Natural killer cell (primary cell): Measurements from ENCODE around the gene KCTD11. TPM values are rescaled to one million over a fixed set of nuclear protein-coding genes. Genes with fewer than 3 reads are reported as not detected.

Experiments used
- ATAC-seq, 3 donors: fragments of 150-1000 bp in 2 of 3; fragments of 200-7000 bp in 1 of 3; cut with Tn5 transposase; 1 replicate in 1 of 3; 2 replicates in 2 of 3; pipeline ENCODE4 v1.10.0; 2021; ENCODE audit warnings: mild to moderate bottlenecking in 2 of 3, moderate library complexity in 2 of 3
- DNase-seq, 2 donors: peaks; one replicate each; pipeline versions ENCODE4 v3.0.0 to v3.0.0-alpha.2; 2013 to 2021; ENCODE audit warnings: mixed read lengths in 1 of 2
- H3K27ac ChIP-seq: one replicate; pipeline ENCODE4 v1.5.1; 2013; ENCODE audit warnings: mild to moderate bottlenecking, low read length
- H3K27me3 ChIP-seq: one replicate; pipeline ENCODE4 v1.6.1; 2013; ENCODE audit warnings: low read length; ENCODE audit not compliant: control insufficient read depth, insufficient read depth
- H3K36me3 ChIP-seq: one replicate; pipeline ENCODE4 v1.6.1; 2013; ENCODE audit warnings: low read length; ENCODE audit not compliant: control insufficient read depth, insufficient read depth
- H3K4me1 ChIP-seq: one replicate; pipeline ENCODE4 v1.6.1; 2013; ENCODE audit warnings: low read length; ENCODE audit not compliant: control insufficient read depth, insufficient read depth
- H3K4me3 ChIP-seq: one replicate; pipeline ENCODE4 v1.5.1; 2013; ENCODE audit warnings: low read length
- H3K9me3 ChIP-seq: one replicate; pipeline ENCODE4 v1.6.1; 2013; ENCODE audit warnings: low read length; ENCODE audit not compliant: control insufficient read depth, insufficient read depth
- H3K27ac Mint-ChIP-seq, 2 donors: one replicate each; pipeline ENCODE4 v1.8.0; 2022; ENCODE audit warnings: mild to moderate bottlenecking in 2 of 2, mixed read lengths in 2 of 2, moderate library complexity in 1 of 2
- H3K27me3 Mint-ChIP-seq, 2 donors: one replicate each; pipeline ENCODE4 v1.8.0; 2022; ENCODE audit warnings: low read depth in 2 of 2, mixed read lengths in 2 of 2
- H3K36me3 Mint-ChIP-seq: one replicate; pipeline ENCODE4 v1.8.0; 2022; ENCODE audit warnings: mixed read lengths
- H3K4me1 Mint-ChIP-seq, 2 donors: one replicate each; pipeline ENCODE4 v1.8.0; 2022; ENCODE audit warnings: mixed read lengths in 2 of 2
- H3K4me3 Mint-ChIP-seq: one replicate; pipeline ENCODE4 v1.8.0; 2022; ENCODE audit warnings: mild to moderate bottlenecking, moderate library complexity, mixed read lengths
- H3K9me3 Mint-ChIP-seq, 2 donors: one replicate each; pipeline ENCODE4 v1.8.0; 2022; ENCODE audit warnings: mixed read lengths in 2 of 2
- WGBS: methylation state at CpG from one replicate; pipeline ENCODE4 v1.1.7; 2013; ENCODE audit warnings: missing lambda C conversion rate; ENCODE audit not compliant: insufficient coverage; 5-methylcytosine and 5-hydroxymethylcytosine counted together
- intact Hi-C: fragments of 100-400 bp; cut with micrococcal nuclease; formaldehyde crosslinking; loops from one replicate; pipeline ENCODE4 v1.14.2; 2022
- total RNA-seq, 4 donors: library from RNA; stranded (reverse); fragments of 120-200 nt in 1 of 4; gene quantifications; one replicate each; pipeline versions ENCODE4 v1.2.3 to v1.2.4, GENCODE V29; 2013 to 2022
- TF ChIP-seq, protein P1 (sequence below): fragments of 200-600 bp; IDR thresholded peaks from one replicate; pipeline ENCODE4 v1.8.0; 2022; ENCODE audit warnings: antibody characterized with exemption

The KCTD11 gene
- total RNA-seq, 3 donors from 2014 or later (not counting 1 experiment from before 2014, with no cell fraction given): 5.6 to 9.7 (median 8.3) TPM

DNA sequence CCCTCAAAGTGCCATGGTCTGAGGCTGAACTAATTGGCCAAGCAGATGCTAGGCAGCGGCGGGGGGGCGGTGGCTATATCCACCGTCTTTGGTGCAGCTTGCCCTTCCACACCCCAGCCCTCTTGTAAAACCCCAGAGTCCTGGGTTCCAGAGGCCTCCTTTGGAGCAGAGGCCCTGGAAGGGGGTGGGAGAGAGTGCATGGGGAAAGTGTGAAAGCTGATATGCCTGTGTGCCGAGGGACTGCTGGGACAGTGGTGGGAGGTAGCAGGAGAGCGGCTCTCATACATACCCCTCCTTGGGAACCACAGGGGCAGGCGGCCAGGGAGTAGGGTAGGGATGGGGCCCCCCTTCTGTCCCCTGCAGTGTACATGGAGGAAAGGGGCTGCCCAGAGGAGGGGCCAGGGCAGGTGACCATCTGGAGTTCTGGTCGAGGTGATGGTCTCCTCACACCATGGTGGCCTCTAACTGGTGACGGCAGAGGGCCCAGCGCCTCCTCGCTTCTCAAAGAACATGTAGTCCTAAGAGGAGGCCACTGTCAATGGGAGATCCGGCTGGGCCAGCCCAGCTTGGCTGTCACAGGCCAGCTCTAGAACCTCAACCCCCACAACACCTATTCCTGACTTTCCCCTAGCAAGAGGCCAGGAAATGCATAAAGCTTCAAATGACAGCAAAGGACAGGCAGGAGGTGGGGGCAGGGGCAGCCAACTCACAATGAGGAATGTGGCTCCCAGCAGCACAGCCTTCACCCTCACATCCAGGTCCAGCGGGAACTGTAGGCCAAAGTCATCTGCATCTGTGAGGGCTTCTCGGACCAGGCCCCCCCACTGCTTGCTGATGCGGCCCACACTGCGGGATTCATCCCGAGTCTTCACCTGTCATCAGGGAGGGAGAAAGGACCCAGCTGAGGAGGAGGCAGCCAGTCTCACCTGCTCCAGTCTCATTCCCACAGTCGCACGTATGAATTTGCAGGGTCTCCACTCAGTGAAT, 38.3 kb downstream of the KCTD11 start:
- H3K27ac Mint-ChIP-seq: no peak overlapping the region
- Histone ChIP-seq H3K27me3 (no peaks in the 10 kb centered on the region), H3K9me3 (no peaks in the 10 kb centered on the region), H3K4me1 (peaks cover 17% of the 10 kb centered on the region), H3K4me3 (no peak overlapping the region), H3K27ac (no peak overlapping the region), H3K36me3 (peaks cover 45% of the 10 kb centered on the region)
- no peaks in the 10 kb centered on the region for H3K27me3 Mint-ChIP-seq
- DNase-seq: no peak
- H3K4me1 Mint-ChIP-seq: peaks cover 9 to 19% of the 10 kb centered on the region in 2 donors
- TF ChIP-seq, protein P1, sequence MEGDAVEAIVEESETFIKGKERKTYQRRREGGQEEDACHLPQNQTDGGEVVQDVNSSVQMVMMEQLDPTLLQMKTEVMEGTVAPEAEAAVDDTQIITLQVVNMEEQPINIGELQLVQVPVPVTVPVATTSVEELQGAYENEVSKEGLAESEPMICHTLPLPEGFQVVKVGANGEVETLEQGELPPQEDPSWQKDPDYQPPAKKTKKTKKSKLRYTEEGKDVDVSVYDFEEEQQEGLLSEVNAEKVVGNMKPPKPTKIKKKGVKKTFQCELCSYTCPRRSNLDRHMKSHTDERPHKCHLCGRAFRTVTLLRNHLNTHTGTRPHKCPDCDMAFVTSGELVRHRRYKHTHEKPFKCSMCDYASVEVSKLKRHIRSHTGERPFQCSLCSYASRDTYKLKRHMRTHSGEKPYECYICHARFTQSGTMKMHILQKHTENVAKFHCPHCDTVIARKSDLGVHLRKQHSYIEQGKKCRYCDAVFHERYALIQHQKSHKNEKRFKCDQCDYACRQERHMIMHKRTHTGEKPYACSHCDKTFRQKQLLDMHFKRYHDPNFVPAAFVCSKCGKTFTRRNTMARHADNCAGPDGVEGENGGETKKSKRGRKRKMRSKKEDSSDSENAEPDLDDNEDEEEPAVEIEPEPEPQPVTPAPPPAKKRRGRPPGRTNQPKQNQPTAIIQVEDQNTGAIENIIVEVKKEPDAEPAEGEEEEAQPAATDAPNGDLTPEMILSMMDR: no peak
- 98% methylated on average over 18 of the region's 19 CpGs for whole genome bisulfite sequencing
- no peaks in the 10 kb centered on the region for H3K36me3 Mint-ChIP-seq
- no peak overlapping the region for H3K4me3 Mint-ChIP-seq
- H3K9me3 Mint-ChIP-seq: no peaks in the 10 kb centered on the region
- intact Hi-C loops: no loop called here
- no peak for ATAC-seq

DNA sequence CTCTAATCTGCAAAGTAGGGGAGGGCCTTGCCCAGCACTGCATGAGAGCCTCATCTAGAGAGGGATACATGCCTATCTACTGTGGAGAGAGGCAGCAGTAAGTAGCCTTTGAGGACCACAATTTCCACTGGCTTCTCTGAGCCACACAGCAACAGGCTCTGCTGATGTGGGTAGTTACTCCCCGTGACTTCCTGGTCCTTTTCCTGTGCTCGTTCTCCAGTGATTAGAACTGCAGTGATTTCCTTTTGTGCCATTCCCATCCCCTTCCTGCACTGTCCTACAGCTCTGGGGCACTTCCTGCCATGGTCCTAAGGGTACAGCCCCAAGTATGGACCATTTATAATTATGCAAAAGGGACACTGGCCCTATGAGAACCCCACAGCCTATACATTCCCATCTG, 39.3 kb downstream of the KCTD11 start:
- Histone ChIP-seq H3K27me3 (no peaks in the 10 kb centered on the region), H3K9me3 (no peaks in the 10 kb centered on the region), H3K27ac (no peak overlapping the region), H3K4me3 (no peak overlapping the region), H3K36me3 (peaks cover 45% of the 10 kb centered on the region), H3K4me1 (peaks cover 20% of the 10 kb centered on the region)
- DNase-seq: no peak
- Mint-ChIP-seq H3K4me3 (no peak overlapping the region), H3K9me3 (no peaks in the 10 kb centered on the region), H3K27ac (no peak overlapping the region), H3K36me3 (no peaks in the 10 kb centered on the region), H3K27me3 (no peaks in the 10 kb centered on the region), H3K4me1 (peaks cover 9 to 20% of the 10 kb centered on the region in 2 donors)
- intact Hi-C loops: no loop called here
- TF ChIP-seq, protein P1: no peak
- ATAC-seq: no peak
- 70% methylated on average over 2 of the region's 2 CpGs for WGBS

DNA sequence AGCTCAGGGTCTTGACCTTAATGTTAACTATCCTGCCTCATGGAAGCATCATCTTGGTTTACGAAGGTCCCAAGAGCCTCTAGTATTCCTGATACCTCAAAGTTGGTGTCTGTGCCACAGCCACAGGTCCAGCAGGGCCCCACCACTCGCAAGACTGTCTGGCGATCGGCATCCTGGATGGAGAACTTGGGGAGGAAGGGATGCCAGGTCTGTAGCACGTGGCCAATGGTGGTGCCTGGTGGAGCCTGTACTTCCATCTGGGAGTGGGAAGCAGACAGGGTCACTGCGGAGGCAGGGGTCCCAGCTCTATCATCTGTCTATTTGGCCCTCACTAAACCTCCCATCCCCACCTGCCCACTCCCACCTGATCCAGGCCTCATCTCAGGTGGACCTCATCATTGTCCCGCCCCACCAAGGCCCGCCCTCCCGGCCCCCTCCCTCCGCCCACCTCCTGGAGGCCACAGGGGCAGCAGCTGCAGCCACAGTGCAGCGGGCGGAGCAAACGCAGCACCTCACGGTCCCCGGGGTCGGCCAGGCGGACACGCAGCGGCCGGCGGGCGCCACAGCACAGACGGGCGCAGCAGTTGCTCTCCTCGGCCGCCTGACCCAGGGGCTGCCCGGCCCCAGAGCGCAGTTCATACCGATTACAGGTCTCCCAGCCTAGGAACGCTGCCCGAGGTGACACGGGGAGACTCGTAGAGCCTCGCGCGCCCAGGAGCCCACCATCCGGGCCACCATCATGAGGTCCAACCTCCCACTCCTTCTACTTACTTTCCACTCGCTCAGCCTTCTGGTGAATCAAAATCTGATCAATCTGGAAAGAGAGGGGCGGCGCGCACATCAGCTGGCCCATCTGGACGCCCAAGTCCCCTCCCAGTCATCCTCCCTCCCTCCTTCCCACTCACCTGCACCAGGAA, 41.0 kb downstream of the KCTD11 start:
- H3K4me1 Mint-ChIP-seq: peaks cover 9 to 20% of the 10 kb centered on the region in 2 donors
- TF ChIP-seq, protein P1: no peak
- H3K4me3 Mint-ChIP-seq: peak overlapping the region; percentile 79
- no peaks in the 10 kb centered on the region for H3K9me3 Mint-ChIP-seq
- Histone ChIP-seq H3K4me1 (peaks cover 20% of the 10 kb centered on the region), H3K9me3 (no peaks in the 10 kb centered on the region), H3K36me3 (peaks cover 44% of the 10 kb centered on the region), H3K4me3 (peak overlapping the region; percentile 93), H3K27me3 (no peaks in the 10 kb centered on the region), H3K27ac (peak overlapping the region; percentile 64)
- DNase-seq (no peak), ATAC-seq (no peak)
- 91% methylated on average over 40 of the region's 42 CpGs for WGBS
- intact Hi-C loops: no loop called here
- no peaks in the 10 kb centered on the region for H3K27me3 Mint-ChIP-seq
- peak overlapping the region; percentile 91 for H3K27ac Mint-ChIP-seq
- H3K36me3 Mint-ChIP-seq: no peaks in the 10 kb centered on the region
